NCI-H1417 (cell line): ENCODE results near the gene UBTFL1.
A peak's percentile ranks its signal among the peaks of the same experiment; 100 is the strongest.
"Not testable (repeated sequence)": the region's sequence is repeated elsewhere in the genome, so short reads cannot be mapped to it uniquely, and the experiment has no call there.

Experiments used
- DNase-seq, 3 experiments: peaks; one replicate each; lab custom pipeline; 2025; lab: John Stamatoyannopoulos, UW

The UBTFL1 gene, protein sequence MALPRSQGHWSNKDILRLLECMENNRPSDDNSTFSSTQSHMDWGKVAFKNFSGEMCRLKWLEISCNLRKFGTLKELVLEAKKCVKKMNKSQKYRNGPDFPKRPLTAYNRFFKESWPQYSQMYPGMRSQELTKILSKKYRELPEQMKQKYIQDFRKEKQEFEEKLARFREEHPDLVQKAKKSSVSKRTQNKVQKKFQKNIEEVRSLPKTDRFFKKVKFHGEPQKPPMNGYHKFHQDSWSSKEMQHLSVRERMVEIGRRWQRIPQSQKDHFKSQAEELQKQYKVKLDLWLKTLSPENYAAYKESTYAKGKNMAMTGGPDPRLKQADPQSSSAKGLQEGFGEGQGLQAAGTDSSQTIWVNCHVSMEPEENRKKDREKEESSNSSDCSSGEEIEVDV

GRCh38 chr11:90085650-90086049 is at the start of gene UBTFL1:
Gene UBTFL1 (plus strand): TSS chr11:90085950. CDS start chr11:90085950, 0 bp downstream.
- DNase-seq = not testable (repeated sequence)

- not testable (repeated sequence) for DNase-seq
Measured at GRCh38 chr11:90051591-90052209, 34.0 kb upstream of the UBTFL1 start.

DNA sequence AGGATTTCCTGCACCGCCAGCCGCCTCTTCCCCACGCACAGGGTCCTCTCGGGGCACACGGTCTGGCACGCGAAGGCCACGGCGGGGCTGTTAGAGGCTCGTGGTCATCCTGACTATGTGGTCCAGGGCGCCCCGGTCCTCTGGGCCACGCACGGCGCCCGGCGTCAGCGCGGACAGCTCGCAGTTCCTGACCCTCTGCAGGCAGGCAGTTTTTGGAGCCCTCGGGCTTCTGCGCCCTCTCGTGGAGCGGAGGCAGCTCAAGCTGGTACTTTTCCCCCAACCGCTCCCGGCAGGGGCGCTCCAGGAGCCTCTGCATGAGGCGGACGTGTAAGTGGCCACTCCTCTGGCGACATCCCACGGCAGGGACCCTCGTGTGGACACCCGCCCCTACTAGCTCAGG is 33.4 kb upstream of the UBTFL1 start:
- DNase-seq = peak in 2 of 3 experiments; percentile 27 to 52

DNA sequence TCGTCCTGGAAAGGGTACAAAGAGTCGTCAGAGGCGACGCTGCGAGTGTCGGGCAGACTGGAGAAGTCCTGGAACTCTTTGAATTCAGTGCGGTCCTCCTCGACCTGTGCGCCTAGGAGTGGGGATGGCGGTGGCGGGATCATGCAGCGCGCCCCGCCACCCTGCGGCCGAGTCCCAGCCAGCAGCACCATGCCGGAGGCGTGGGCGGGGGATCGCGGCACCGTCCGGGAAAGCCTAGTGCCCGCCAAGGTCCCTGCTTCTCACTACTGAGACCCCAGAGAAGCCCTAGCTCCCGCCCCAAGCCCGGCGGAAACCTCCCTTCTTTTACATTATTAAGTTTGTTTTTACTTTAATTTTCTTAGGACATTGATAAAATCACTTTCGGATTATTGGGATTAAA is 32.2 kb upstream of the UBTFL1 start:
- DNase-seq = not testable (repeated sequence)

DNA sequence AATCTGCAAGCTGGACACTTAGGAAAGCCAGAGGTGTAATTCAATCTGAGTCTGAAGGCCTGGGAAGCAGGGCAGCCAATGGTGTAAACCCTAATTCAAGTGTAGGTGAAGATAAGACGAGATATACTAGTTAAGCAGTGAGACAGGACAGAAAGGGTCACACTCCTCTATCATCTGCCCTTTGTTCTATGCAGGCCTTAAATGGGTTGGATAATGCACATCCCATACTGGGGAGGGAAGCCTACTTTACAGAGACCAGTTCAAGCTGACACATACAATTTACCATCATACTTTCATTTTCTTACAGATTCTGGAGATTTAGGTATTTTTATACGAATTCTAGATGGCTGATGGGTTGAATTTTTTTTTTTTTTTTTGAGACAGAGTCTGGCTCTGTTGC is 3.0 kb downstream of the UBTFL1 start:
- DNase-seq = not testable (repeated sequence)

DNA sequence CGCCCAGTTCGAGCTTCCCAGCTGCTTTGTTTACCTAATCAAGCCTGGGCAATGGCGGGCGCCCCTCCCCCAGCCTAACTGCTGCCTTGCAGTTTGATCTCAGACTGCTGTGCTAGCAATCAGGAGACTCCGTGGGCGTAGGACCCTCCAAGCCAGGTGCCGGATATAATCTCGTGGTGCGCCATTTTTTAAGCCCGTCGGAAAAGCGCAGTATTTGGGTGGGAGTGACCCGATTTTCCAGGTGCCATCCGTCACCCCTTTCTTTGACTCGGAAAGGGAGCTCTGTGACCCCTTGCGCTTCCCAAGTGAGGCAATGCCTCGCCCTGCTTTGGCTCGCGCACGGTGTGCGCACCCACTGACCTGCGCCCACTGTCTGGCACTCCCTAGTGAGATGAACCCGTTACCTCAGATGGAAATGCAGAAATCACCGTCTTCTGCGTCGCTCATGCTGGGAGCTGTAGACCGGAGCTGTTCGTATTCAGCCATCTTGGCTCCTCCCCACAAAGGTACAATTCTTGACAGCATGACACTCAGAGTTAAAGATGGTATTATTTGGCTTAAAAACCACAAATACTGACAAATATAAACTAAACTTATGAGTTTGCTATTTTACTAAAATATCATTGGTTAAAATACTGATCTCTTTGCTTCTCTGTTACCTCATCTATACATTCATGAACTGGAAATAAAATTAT is 9.6 kb downstream of the UBTFL1 start:
- DNase-seq = not testable (repeated sequence)

DNA sequence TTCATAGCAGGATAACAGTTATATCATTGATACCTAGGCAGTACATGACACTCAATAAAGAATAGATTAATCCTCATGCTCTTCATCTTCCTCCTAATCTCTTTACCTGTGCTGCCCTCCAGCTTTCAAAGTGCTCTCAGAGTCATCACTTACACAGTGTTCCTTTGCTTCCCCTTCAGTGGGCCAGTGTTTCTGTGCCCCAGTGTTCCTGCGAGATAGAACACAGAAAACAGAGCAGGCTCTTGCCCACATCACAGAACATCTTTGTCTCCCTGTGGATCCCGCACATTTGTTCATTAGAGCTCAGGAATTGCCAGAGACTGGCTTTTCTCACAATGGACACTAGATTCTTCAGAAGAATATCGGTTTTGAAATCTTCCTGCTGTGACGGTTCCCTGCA is 12.5 kb downstream of the UBTFL1 start:
- DNase-seq = not testable (repeated sequence)

DNA sequence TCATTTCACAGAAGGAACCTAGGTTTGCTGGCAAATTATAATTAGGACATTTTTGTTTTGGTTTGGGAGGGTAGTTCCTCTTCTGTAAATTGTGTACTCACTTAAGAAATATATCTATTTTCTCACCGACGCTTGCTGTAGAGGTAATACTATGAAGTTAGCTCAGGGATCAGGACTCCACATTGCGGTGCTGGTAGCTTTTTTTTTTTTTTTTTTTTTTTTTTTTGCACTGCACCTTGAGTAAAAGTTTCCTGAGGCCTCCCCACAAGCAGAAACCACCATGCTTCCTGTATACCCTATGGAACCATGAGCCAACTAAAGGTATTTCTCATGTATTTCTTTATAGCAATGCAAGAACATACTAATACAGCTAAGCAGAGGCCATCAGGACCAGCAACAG is 14.7 kb downstream of the UBTFL1 start:
- no peak for DNase-seq

GRCh38 chr11:90113541-90113940 is 27.8 kb downstream of the UBTFL1 start:
- DNase-seq = peak in 1 of 3 experiments; percentile 56

DNA sequence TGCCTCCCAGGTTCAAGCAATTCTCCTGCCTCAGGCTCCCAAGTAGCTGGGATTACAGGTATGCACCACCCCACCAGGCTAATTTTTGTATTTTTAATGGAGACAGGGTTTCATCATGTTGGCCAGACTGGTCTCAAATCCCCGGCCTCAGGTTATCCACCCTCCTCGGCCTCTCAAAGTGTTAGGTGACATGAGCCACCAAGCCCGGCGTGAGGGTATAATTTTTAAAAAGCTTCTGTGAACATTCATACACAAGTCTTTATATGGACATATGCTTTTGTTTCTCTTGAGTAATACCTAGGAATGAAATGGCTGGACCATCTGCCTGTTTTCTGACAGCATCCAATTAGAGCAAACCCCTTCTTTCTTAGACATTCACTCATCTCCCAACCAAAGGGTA is 34.4 kb downstream of the UBTFL1 start:
- DNase-seq = no peak

GRCh38 chr11:90124371-90124770 is 38.6 kb downstream of the UBTFL1 start:
- DNase-seq = no peak

GRCh38 chr11:90124946-90125345 is 39.2 kb downstream of the UBTFL1 start:
- no peak for DNase-seq

GRCh38 chr11:90133560-90134477 is 48.1 kb downstream of the UBTFL1 start:
- peak in 1 of 3 experiments; percentile 5 for DNase-seq

DNA sequence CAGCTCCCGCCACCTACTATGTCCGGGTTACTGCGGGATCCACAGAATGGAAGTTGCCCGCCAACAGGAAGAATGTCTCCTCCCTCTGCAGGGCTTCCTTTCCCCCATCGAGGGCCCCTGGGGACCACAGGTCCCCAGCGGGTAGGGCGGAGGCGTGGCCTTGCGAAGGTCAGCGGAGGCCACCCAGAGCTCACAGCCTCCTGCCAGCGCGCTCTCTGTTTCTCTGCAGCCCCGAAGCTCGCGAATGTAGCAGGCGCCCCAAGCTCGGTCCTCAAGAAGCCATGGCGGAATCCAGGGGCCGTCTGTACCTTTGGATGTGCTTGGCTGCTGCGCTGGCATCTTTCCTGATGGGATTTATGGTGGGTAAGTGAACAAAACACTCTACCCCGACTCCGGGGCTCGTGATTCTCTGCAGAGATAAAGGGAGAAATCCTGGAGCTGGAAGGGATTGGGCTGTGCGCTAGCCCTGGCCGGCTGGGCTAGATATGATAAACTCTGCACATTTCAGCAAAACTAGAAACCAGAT is 48.8 kb downstream of the UBTFL1 start, which contains the start of gene NAALAD2:
Gene NAALAD2 (plus strand): TSS at position 186 of the 526 bp plus-strand sequence. CDS start 96 bp downstream, at position 282.
- peak in 1 of 3 experiments; percentile 5 for DNase-seq

- no peak for DNase-seq
Measured at GRCh38 chr11:90135016-90135415, 49.3 kb downstream of the UBTFL1 start.
